ENCODE measurements around the gene RPL27A.

GRCh38 chr11:8712506-8712905 lies 29.9 kb downstream of the RPL27A start:
- TF ChIP-seq CTCF (conservative IDR thresholded peaks at IDR 0.05) (no peak), EZH2 (IDR thresholded peaks at IDR 0.05; ENCODE audit: low read depth) (no peak)
